H54 (cell line): ENCODE data around the gene RGS16.
"Not testable (repeated sequence)": the region's sequence is repeated elsewhere in the genome, so short reads cannot be mapped to it uniquely, and the experiment has no call there.

Experiments
- DNase-seq: peaks from one replicate; pipeline ENCODE4 v3.0.0; 2011; ENCODE audit warnings: low spot score, mixed read lengths; ENCODE audit not compliant: insufficient read length
- FAIRE-seq: peaks from 3 replicates; lab custom pipeline; 2011; peaks lifted over from hg19 to GRCh38; lab: Jason Lieb, UNC
- POLR2A ChIP-seq: IDR thresholded peaks from 2 replicates; pipeline ENCODE4 v1.6.1; 2011; ENCODE audit warnings: low read depth, mild to moderate bottlenecking, low read length

The RGS16 gene

DNA sequence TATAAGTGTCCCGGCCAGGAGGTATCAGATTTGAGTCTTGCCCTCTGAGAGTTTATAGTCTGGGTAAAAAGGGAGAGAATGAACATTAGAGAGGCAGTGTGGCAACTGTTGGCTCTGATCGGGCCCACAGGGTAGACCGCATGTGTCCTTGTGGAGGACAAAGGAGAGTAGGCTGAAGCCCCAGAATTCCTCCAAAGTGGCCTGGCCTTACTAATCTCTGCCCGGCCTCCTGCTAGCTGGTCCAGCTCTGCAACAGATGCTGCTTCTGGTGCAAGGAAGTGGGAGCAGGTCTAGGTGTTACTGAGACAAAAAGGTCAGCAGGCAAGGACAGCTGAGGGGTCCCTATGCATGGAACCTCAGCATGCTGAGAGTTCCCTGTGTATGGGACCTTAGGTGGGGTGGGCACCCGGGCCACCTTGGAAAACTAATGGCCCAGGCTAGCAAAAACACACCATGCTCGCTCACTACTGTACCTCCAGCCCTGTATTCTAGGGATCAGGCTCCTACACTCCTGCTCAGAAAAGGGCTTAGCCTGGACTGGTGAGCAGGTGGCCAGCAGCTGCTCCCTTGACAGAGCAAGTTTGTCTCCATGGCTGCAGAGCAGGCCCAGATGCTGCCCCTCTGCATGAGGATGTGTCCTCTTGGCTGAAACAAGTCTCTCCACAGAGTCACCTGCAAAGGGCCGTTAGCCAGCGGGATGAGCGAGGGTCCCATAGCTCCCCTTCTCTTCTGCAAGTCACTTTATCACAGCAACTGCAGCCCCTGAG, 30.3 kb upstream of the RGS16 start:
- FAIRE-seq (no peak), DNase-seq (no peak)
- TF ChIP-seq POLR2A: no peak

DNA sequence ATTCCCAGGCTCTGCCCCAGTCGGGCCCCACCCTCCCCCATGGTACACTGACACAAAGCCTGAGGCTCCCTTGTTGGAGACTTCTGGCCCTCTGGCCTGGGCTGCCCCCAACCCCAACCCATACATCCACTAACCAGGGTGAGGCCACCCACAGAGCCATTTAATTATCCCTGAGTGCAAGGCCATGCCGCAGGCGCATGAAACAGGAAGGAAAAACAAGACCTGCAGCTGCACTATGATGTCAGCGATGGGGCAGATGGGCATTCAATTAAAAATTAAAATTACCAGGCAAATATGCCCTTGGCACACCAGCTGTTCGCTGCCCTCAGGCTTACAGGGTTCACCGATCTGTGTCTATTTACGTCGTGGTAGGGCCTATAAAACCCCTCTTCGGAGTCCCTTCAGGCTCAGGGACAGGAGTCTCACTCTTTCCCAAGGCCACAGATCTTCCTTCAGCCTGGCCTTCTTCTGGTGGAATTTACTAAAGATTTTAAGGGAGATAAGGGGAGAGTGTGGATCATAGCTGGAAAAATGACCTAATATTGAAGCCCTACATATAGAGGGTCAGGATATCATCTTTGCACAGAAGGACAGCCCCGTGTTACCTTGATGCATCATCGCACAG, 29.6 kb upstream of the RGS16 start:
- DNase-seq: no peak
- FAIRE-seq: no peak
- no peak for TF ChIP-seq POLR2A

- no peak for DNase-seq
- FAIRE-seq: no peak
- no peak for TF ChIP-seq POLR2A
Measured at GRCh38 chr1:182633031-182633430, 28.8 kb upstream of the RGS16 start.

DNA sequence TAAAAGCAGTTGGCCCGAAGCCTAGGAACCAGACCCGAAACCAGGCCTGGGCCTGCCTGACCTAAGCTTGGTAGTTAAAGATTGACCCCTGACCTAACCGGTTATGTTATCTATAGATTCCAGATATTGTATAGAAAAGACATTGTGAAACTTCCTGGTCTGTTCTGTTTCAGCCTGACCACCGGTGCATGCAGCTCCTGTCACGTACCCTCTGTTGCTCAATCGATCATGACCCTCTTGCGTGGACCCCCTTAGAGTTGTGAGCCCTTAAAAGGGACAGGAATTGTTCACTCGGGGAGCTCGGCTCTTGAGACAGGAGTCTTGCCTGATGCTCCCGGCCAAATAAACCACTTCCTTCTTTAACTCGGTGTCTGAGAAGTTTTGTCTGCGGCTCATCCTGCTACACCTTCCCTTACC, 28.3 kb upstream of the RGS16 start:
- FAIRE-seq, DNase-seq: not testable (repeated sequence)

DNA sequence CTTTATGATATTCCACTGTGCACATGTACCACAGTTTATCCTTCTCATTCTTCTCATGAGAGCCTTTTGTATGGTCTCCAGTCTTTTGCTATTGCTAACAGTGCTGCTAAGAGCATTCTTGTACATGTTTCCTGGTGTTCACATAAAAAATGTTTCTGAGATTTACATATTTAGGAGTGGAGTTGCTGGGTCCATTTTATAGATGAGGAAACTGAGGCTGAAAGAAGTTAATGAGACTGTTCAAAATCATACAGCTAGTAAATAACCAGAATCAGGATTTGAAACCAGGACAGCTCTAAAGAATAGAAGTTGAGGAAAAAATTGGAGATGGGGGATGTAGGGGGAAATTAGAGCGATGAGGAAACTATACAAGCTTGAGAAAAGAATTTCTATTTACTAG, 27.8 kb upstream of the RGS16 start:
- FAIRE-seq: no peak
- DNase-seq: no peak
- TF ChIP-seq POLR2A: no peak

GRCh38 chr1:182631053-182631677, 27.0 kb upstream of the RGS16 start:
- TF ChIP-seq POLR2A: no peak
- FAIRE-seq (no peak), DNase-seq (no peak)

DNA sequence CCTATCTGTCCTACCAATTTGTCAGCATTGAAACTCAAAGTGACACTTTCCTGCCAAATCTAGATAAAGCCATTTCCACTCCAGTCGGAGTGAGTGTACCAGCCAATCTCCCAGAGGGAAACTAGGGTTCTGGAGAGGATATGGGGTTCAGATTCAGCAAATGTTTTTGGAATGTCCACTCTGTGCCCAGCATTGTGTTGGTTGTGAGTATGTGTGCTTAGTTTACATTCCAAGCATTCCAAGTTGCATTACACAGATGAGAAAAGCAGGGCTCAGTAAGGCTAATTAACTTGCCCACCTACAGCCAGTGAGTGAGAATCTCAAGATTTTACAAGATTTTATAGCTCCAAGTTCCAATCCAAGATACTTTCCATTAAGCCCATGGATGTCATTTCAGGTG, 26.4 kb upstream of the RGS16 start:
- no peak for FAIRE-seq
- DNase-seq: no peak
- no peak for TF ChIP-seq POLR2A

- no peak for TF ChIP-seq POLR2A
- FAIRE-seq (no peak), DNase-seq (no peak)
Measured at GRCh38 chr1:182629499-182630096, 25.4 kb upstream of the RGS16 start.

GRCh38 chr1:182629080-182629479, 24.9 kb upstream of the RGS16 start:
- no peak for TF ChIP-seq POLR2A
- FAIRE-seq (no peak), DNase-seq (no peak)

GRCh38 chr1:182628657-182629056, 24.5 kb upstream of the RGS16 start:
- TF ChIP-seq POLR2A: no peak
- FAIRE-seq (no peak), DNase-seq (no peak)

DNA sequence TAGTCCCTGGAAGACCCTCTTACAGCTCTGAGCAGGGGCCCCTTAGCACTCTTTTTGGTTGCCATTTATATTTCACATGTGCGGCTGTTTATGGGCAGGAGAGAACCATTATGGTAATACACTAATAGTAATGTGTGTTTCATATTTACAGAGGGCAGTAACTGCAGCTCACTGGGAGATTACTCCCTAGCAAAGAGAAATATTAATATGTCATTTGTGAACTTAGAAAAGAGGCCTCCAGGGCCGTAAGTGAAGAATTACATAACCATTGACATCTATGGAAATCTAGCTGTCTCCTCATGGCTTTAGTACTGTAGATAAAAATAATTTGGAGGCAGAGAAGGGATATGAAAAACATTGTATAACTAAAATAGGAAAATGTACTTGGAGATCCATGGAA, 23.4 kb upstream of the RGS16 start:
- no peak for FAIRE-seq
- TF ChIP-seq POLR2A: no peak
- no peak for DNase-seq

DNA sequence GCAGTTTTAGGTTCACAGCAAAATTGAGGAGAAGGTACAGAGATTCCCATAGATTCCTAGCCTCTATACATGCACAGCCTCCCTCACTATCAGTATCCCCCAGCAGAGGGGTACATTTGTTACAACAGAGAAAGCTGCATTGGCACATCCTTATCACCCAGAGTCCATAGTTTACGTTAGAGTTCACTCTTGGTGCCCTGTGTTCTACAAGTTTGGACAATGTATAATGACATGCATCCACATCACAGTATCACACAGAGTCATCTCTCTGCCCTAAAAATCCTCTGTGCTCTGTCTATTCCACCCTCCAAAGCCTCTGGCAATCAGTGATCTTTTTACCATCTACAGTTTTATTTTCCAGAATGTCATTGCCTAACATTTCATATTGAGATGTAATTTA, 22.3 kb upstream of the RGS16 start:
- FAIRE-seq (no peak), DNase-seq (no peak)
- no peak for TF ChIP-seq POLR2A

DNA sequence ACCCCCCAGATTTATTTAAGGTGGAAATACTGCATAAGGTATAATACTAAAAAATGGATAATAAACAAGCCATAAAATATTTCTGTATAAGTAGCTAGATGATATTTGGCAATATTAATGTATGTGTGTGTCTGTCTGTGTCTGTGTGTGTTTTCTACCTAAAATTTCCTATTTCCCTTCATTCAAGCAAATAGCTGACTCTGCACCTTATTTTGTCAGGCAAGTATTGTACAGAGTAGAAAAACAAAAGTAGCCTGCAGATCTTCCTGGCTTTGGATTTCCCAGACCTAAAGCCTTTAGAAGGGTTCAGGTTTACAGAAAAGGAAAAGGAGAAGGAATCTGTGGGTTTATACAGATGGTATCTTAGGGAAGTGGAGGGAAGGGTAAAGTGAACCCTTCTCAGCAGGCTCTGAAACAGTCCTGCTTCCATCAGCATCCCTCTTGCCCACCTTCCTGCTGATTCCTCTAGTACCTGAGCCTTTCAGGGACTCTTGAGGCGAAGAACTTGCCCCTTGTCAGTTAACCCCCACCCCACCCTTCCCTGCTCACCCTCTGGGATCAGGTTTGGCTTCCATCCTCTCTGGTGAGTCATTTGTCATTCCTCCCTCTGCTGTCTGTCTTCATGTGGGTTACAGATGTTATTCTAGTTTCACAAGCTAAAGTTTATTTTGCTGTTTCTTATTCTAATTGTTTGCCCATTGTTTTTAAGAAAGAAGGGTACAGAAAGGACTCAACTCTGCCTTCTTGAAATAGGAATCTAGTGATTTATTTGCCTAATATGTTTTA, 21.7 kb upstream of the RGS16 start:
- TF ChIP-seq POLR2A: no peak
- FAIRE-seq (no peak), DNase-seq (no peak)
